Sigmoid colon (tissue), 7 donors: Measurements from ENCODE around the gene HECTD4. TPM values are rescaled to one million over a fixed set of nuclear protein-coding genes. Genes with fewer than 3 reads are reported as not detected.

Experiments used
- DNase-seq: peaks from one replicate; pipeline ENCODE4 v3.0.0-alpha.2; 2019
- H3K27ac ChIP-seq, 4 donors: fragments of 200-600 bp; sonication (generic); one replicate each; pipeline ENCODE4 v1.5.1; 2016 to 2019; ENCODE audit warnings: mild to moderate bottlenecking in 1 of 4
- H3K27me3 ChIP-seq, 3 donors: fragments of 200-600 bp; sonication (generic); one replicate each; pipeline ENCODE4 v1.5.1; 2019; ENCODE audit warnings: mild to moderate bottlenecking in 1 of 3
- H3K36me3 ChIP-seq, 4 donors: fragments of 200-600 bp; sonication (generic); one replicate each; pipeline ENCODE4 v1.5.1; 2016 to 2019
- H3K4me1 ChIP-seq, 4 donors: fragments of 200-600 bp; sonication (generic); one replicate each; pipeline ENCODE4 v1.5.1; 2017 to 2019
- H3K4me3 ChIP-seq, 4 donors: fragments of 200-600 bp; sonication (generic); one replicate each; pipeline ENCODE4 v1.5.1; 2017 to 2019; ENCODE audit warnings: mild to moderate bottlenecking in 2 of 4, moderate library complexity in 1 of 4
- H3K9me3 ChIP-seq, 4 donors: fragments of 200-600 bp in 3 of 4; sonication (generic) in 3 of 4; one replicate each; pipeline versions ENCODE4 v1.5.1 to v1.6.1; 2013 to 2019
- CTCF ChIP-seq, 4 experiments: fragments of 450-650 bp in 3 of 4; fragments of 200-600 bp in 1 of 4; IDR thresholded peaks; one replicate each; pipeline ENCODE4 v1.5.1; 2016 to 2019; ENCODE audit warnings: antibody characterized with exemption in 4 of 4, mild to moderate bottlenecking in 3 of 4, moderate library complexity in 2 of 4
- EP300 ChIP-seq, 4 donors: sonication (generic); formaldehyde crosslinking; IDR thresholded peaks; one replicate each; pipeline ENCODE4 v1.6.1; 2017; ENCODE audit warnings: antibody characterized with exemption in 4 of 4
- POLR2A ChIP-seq, 2 donors: fragments of 450-650 bp; IDR thresholded peaks; one replicate each; pipeline ENCODE4 v1.6.1; 2016; ENCODE audit warnings: antibody characterized with exemption in 2 of 2, mild to moderate bottlenecking in 2 of 2, moderate library complexity in 2 of 2
- POLR2AphosphoS5 ChIP-seq, 4 donors: sonication (generic); formaldehyde crosslinking; IDR thresholded peaks; one replicate each; pipeline ENCODE4 v1.6.1; 2017; ENCODE audit warnings: antibody characterized with exemption in 4 of 4
- WGBS, 2 donors: extraction: QIAGEN DNeasy Blood & Tissue Kit; methylation state at CpG; one replicate each; pipeline ENCODE4 v1.1.7; 2013; 5-methylcytosine and 5-hydroxymethylcytosine counted together
- intact Hi-C: fragments of 100-400 bp; cut with DNase I; formaldehyde crosslinking; loops from one replicate; pipeline ENCODE4 v1.15.1; 2023
- polyA plus RNA-seq, 3 donors: library from polyadenylated mRNA; stranded (reverse); fragments of 200-250 nt; gene quantifications; one replicate each; pipeline ENCODE4 v1.2.3, GENCODE V29; 2013
- total RNA-seq, 4 donors: library from RNA; depleted of rRNA; stranded (reverse); fragments of >200 nt; gene quantifications; one replicate each; pipeline ENCODE4 v1.1.0, GENCODE V29; 2016
- donor health status: healthy with polysubstance abuse.
- donor health status: Bipolar disorder and iron deficiency.
- donor health status: healthy.

Gene HECTD4
- total and polyA plus RNA-seq, 7 donors: 5.4 to 64.8 (median 26.0) TPM

GRCh38 chr12:112308161-112308560, 74.1 kb downstream of the HECTD4 start:
- no peak overlapping the region for H3K27ac ChIP-seq
- DNase-seq: no peak
- no peaks in the 10 kb centered on the region for H3K4me1 ChIP-seq
- 88 to 89% methylated on average over 1 of the region's 1 CpG for WGBS, 2 donors
- no peaks in the 10 kb centered on the region for H3K27me3 ChIP-seq
- TF ChIP-seq POLR2AphosphoS5 (IDR thresholded peaks at IDR 0.05) (no peak), CTCF (IDR thresholded peaks at IDR 0.05) (no peak), EP300 (IDR thresholded peaks at IDR 0.05) (no peak), POLR2A (IDR thresholded peaks at IDR 0.05) (no peak)
- peaks cover 0 to 39% (median 9%) of the 10 kb centered on the region in 4 donors for H3K36me3 ChIP-seq
- no peaks in the 10 kb centered on the region for H3K9me3 ChIP-seq
- H3K4me3 ChIP-seq: no peak overlapping the region
- intact Hi-C loops: loop anchor here (10.0 kb wide), 1 partner anchor 907 kb away; no protein-coding TSS in a partner anchor

GRCh38 chr12:112307317-112308011, 74.8 kb downstream of the HECTD4 start:
- Histone ChIP-seq H3K4me3 (no peak overlapping the region), H3K36me3 (peaks cover 0 to 40% (median 6%) of the 10 kb centered on the region in 4 donors), H3K27me3 (no peaks in the 10 kb centered on the region), H3K27ac (no peak overlapping the region), H3K4me1 (no peaks in the 10 kb centered on the region), H3K9me3 (no peaks in the 10 kb centered on the region)
- no peak for DNase-seq
- 88 to 94% methylated on average over 2 of the region's 2 CpGs for whole genome bisulfite sequencing, 2 donors
- TF ChIP-seq EP300 (IDR thresholded peaks at IDR 0.05): no peak
- TF ChIP-seq CTCF (IDR thresholded peaks at IDR 0.05): no peak
- TF ChIP-seq POLR2A (IDR thresholded peaks at IDR 0.05): no peak
- TF ChIP-seq POLR2AphosphoS5 (IDR thresholded peaks at IDR 0.05): no peak
- intact Hi-C loops: loop anchor here (10.0 kb wide), 1 partner anchor 907 kb away; no protein-coding TSS in a partner anchor

DNA sequence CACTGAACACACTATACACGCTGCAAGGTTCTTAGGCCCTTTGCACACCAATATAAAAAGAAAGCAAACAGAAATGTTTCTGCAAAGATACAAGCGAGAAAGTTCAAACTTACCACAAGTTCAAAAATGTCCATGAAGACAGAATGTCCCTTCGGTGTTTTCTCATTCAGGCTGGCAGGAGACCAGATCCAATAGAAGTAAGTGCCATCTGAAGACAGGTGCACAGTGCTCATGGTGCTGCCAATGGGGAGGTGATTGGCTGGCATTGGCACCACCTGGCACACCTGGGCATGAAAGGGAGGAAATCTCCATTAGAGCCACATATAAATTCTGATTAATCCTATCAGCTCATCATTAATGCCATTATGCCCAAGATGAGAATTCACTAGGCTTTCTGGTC, 76.3 kb downstream of the HECTD4 start:
- H3K4me1 ChIP-seq: no peaks in the 10 kb centered on the region
- WGBS, 2 donors: 31 to 77% methylated on average over 3 of the region's 3 CpGs
- intact Hi-C loops: loop anchor here (10.0 kb wide), 1 partner anchor 909 kb away; no protein-coding TSS in a partner anchor
- no peak overlapping the region for H3K27ac ChIP-seq
- no peaks in the 10 kb centered on the region for H3K27me3 ChIP-seq
- peaks cover 0 to 43% (median 6%) of the 10 kb centered on the region in 4 donors for H3K36me3 ChIP-seq
- DNase-seq: no peak
- no peak overlapping the region for H3K4me3 ChIP-seq
- TF ChIP-seq POLR2A (IDR thresholded peaks at IDR 0.05): no peak
- no peak for TF ChIP-seq POLR2AphosphoS5 (IDR thresholded peaks at IDR 0.05)
- TF ChIP-seq EP300 (IDR thresholded peaks at IDR 0.05): no peak
- no peak for TF ChIP-seq CTCF (IDR thresholded peaks at IDR 0.05)
- no peaks in the 10 kb centered on the region for H3K9me3 ChIP-seq

DNA sequence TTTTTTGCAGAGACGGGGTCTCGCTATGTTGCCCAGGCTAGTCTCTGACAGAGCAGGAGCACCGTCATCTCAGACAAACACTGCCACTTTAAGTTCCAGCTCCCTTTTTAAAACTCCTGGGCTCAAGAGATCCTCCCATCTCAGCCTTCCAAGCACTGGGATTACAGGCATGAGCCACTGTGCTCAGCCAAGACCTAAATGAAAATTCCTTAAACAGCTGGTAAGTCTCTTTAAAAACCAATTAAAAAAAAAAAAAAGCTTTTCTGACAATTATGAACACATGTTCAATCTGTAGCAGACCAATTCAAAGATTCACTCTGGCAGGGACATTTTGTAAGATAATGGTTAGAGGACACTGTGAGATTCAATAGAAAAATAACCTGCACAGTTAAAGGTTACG, 77.8 kb downstream of the HECTD4 start:
- TF ChIP-seq CTCF (IDR thresholded peaks at IDR 0.05): no peak
- no peak for TF ChIP-seq EP300 (IDR thresholded peaks at IDR 0.05)
- TF ChIP-seq POLR2AphosphoS5 (IDR thresholded peaks at IDR 0.05): no peak
- TF ChIP-seq POLR2A (IDR thresholded peaks at IDR 0.05): no peak

More for the DNA sequence above, 77.8 kb downstream of the HECTD4 start:
- Histone ChIP-seq H3K27ac (no peak overlapping the region), H3K9me3 (no peaks in the 10 kb centered on the region), H3K27me3 (no peaks in the 10 kb centered on the region), H3K36me3 (peaks cover 0 to 43% (median 6%) of the 10 kb centered on the region in 4 donors), H3K4me1 (no peaks in the 10 kb centered on the region), H3K4me3 (no peak overlapping the region)
- 90 to 95% methylated on average over 4 of the region's 4 CpGs for WGBS, 2 donors
- DNase-seq: no peak
- intact Hi-C loops: loop anchor here (10.0 kb wide), 1 partner anchor 910 kb away; no protein-coding TSS in a partner anchor
